Loucy (cell line): ENCODE results near the gene SNRNP40.

ENCODE experiments used
- H2AFZ ChIP-seq: fragments of 200-600 bp; sonication (generic); 2 replicates; pipeline ENCODE4 v1.6.0; 2016; ENCODE audit warnings: antibody characterized with exemption, mild to moderate bottlenecking, low read length, moderate library complexity
- H3F3A ChIP-seq: fragments of 200-600 bp; 2 replicates; pipeline ENCODE4 v1.6.0; 2016; ENCODE audit warnings: antibody characterized with exemption, low read depth, mild to moderate bottlenecking
- H3K27me3 ChIP-seq: fragments of 200-600 bp; sonication (generic); 2 replicates; pipeline ENCODE4 v1.6.1; 2014; ENCODE audit warnings: low read length, mild to moderate bottlenecking; ENCODE audit not compliant: insufficient read depth, poor library complexity, severe bottlenecking
- H3K36me3 ChIP-seq: fragments of 200-600 bp; sonication (generic); 2 replicates; pipeline ENCODE4 v1.6.1; 2016; ENCODE audit warnings: low read length; ENCODE audit not compliant: insufficient read depth
- H3K4me1 ChIP-seq: fragments of 200-600 bp; sonication (generic); 2 replicates; pipeline ENCODE4 v1.5.1; 2014; ENCODE audit warnings: low read length, mild to moderate bottlenecking; ENCODE audit not compliant: insufficient read depth, poor library complexity, severe bottlenecking
- H3K4me2 ChIP-seq: fragments of 200-600 bp; sonication (generic); 2 replicates; pipeline ENCODE4 v1.6.0; 2014; ENCODE audit warnings: antibody characterized with exemption, low read length, low read depth, mild to moderate bottlenecking; ENCODE audit not compliant: poor library complexity, severe bottlenecking
- H3K4me3 ChIP-seq: fragments of 200-600 bp; sonication (generic); 2 replicates; pipeline ENCODE4 v1.5.1; 2014; ENCODE audit warnings: low read length, mild to moderate bottlenecking, mixed read lengths; ENCODE audit not compliant: poor library complexity, severe bottlenecking
- H3K79me2 ChIP-seq: fragments of 200-600 bp; sonication (generic); 2 replicates; pipeline ENCODE4 v1.6.1; 2014; ENCODE audit warnings: low read length; ENCODE audit not compliant: insufficient read depth
- H3K9ac ChIP-seq: fragments of 200-600 bp; sonication (generic); 2 replicates; pipeline ENCODE4 v1.6.0; 2014; ENCODE audit warnings: mild to moderate bottlenecking, low read depth, low read length, moderate library complexity; ENCODE audit not compliant: poor library complexity, severe bottlenecking
- H3K9me2 ChIP-seq: fragments of 200-600 bp; sonication (generic); replicated peaks from 2 replicates; pipeline ENCODE4 v1.6.1; 2016; ENCODE audit warnings: low read depth, low read length, mixed read lengths
- H3K9me3 ChIP-seq: fragments of 200-600 bp; sonication (generic); 2 replicates; pipeline ENCODE4 v1.6.1; 2014; ENCODE audit warnings: mild to moderate bottlenecking, antibody characterized with exemption, low read length, low read depth; ENCODE audit not compliant: insufficient read depth
- H4K20me1 ChIP-seq: fragments of 200-600 bp; sonication (generic); 2 replicates; pipeline ENCODE4 v1.6.0; 2014; ENCODE audit warnings: antibody characterized with exemption, low read length, mild to moderate bottlenecking; ENCODE audit not compliant: insufficient read depth, poor library complexity, severe bottlenecking
- EZH2phosphoT487 ChIP-seq: fragments of 200-600 bp; IDR thresholded peaks from 2 replicates; pipeline ENCODE4 v1.6.1; 2018; ENCODE audit warnings: antibody characterized with exemption, mild to moderate bottlenecking, moderate library complexity, borderline replicate concordance
- TF ChIP-seq, protein P1 (sequence below): fragments of 200-600 bp; sonication (generic); conservative IDR thresholded peaks from 2 replicates; pipeline ENCODE4 v1.5.1; 2014; ENCODE audit warnings: mild to moderate bottlenecking, antibody characterized with exemption, low read length

Gene SNRNP40

DNA sequence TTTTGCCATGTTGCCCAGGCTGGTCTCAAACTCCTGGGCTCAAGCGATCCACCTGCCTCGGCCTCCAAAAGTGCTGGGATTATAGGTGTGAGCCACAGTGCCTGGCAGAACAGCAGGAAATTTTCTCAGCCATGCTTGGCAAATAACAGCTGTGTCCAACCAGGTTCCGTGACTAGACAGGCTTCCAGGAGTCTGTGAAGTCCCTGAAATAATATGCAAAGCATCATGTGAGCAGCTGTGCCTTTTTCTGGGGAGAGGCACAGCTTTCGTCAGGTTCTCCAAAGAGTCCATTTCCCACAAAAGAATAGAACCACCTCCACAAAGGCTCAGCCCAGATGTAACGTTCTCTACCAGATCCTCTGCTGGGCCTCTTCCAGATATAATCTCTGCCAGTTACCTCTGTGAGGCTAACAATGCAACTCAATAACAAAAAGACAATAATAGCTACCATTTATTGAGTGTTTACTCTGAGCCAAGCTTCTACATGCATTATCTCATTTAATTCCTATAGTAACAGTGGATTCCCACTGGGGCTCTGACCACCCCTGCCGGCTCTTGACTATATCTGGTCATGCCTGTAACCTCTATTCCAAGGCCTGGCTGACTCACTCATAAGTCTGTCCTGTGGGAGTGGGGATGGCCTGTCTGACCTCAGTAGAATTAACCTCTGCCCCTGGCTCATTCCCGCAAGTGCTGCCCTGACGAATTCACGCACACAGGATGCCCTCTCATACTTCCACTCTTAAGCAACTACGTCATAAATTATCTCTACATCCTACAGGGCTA lies 52.9 kb downstream of the SNRNP40 start:
- TF ChIP-seq, protein P1, sequence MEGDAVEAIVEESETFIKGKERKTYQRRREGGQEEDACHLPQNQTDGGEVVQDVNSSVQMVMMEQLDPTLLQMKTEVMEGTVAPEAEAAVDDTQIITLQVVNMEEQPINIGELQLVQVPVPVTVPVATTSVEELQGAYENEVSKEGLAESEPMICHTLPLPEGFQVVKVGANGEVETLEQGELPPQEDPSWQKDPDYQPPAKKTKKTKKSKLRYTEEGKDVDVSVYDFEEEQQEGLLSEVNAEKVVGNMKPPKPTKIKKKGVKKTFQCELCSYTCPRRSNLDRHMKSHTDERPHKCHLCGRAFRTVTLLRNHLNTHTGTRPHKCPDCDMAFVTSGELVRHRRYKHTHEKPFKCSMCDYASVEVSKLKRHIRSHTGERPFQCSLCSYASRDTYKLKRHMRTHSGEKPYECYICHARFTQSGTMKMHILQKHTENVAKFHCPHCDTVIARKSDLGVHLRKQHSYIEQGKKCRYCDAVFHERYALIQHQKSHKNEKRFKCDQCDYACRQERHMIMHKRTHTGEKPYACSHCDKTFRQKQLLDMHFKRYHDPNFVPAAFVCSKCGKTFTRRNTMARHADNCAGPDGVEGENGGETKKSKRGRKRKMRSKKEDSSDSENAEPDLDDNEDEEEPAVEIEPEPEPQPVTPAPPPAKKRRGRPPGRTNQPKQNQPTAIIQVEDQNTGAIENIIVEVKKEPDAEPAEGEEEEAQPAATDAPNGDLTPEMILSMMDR: no peak
- TF ChIP-seq EZH2phosphoT487: no peak
- no peak overlapping the region for H3K4me2 ChIP-seq
- no peaks in the 10 kb centered on the region for H4K20me1 ChIP-seq
- no peaks in the 10 kb centered on the region for H3F3A ChIP-seq
- H2AFZ ChIP-seq: no peak overlapping the region
- no peaks in the 10 kb centered on the region for H3K27me3 ChIP-seq
- H3K4me3 ChIP-seq: no peak overlapping the region
- H3K36me3 ChIP-seq: no peaks in the 10 kb centered on the region
- no peaks in the 10 kb centered on the region for H3K9me3 ChIP-seq
- no peaks in the 10 kb centered on the region for H3K4me1 ChIP-seq
- no peaks in the 10 kb centered on the region for H3K79me2 ChIP-seq
- H3K9me2 ChIP-seq: no peaks in the 10 kb centered on the region
- H3K9ac ChIP-seq: no peak overlapping the region

DNA sequence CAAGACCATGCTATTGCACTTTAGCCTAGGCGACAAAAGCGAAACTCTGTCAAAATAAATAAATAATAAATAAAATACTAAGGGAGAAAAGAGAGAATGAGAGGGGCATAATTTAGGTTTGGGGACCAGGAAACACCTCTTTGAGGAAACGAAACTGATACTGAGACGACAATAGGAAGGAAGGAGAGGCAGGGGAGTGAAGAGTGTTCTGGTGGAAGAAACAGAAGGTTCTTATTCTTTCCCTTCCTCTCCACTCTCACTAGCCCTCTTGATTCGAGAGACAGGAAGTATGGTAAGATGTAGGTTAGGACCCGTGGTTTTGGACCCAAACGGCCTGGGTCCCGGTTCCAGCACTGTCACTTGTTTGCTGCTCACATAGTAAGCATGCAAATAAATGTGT lies 55.3 kb downstream of the SNRNP40 start:
- Histone ChIP-seq H3K27me3 (no peaks in the 10 kb centered on the region), H3K4me2 (no peak overlapping the region), H3K9me3 (no peaks in the 10 kb centered on the region), H3K9ac (no peak overlapping the region), H3K36me3 (no peaks in the 10 kb centered on the region), H3K4me3 (no peak overlapping the region), H4K20me1 (no peaks in the 10 kb centered on the region), H3K79me2 (no peaks in the 10 kb centered on the region), H3K4me1 (no peaks in the 10 kb centered on the region), H2AFZ (no peak overlapping the region), H3K9me2 (no peaks in the 10 kb centered on the region), H3F3A (no peaks in the 10 kb centered on the region)
- TF ChIP-seq, protein P1: no peak
- TF ChIP-seq EZH2phosphoT487: no peak

DNA sequence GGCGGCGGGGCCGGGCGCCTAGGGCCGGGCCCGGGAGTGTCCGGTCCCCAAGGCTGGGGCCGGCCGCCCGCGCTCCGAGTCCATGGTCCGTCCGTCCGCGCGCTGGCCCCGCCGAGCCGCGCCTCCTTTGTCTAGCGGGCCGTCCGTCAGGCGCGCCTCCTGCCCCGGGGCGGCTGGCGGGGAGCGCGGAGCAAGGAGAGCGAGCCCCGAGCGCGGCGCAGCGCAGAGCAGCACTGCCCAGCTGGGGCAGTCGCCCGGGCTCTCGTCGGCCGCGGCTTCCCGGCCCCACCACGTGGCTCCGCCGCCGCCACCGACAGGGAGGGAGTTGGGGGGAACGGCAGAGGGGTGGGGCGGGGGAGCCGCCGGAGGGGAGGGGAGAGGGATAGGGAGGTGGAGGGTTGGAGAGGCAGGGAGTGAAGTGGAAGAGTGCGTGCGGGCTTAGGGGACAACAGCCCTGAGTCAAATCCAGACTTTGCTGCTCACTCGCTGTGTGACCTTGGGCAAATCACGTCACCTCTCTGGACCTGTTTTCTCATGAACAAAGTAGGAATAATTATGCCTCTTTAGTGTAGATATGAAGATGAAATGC lies 56.8 kb downstream of the SNRNP40 start, which contains the start of gene NKAIN1:
NKAIN1 (minus strand) TSS at position 235 of the 589 bp plus-strand sequence. CDS start 340 bp downstream, outside the sequence.
- Histone ChIP-seq H3F3A (no peaks in the 10 kb centered on the region), H3K4me1 (no peaks in the 10 kb centered on the region), H3K9me3 (no peaks in the 10 kb centered on the region), H4K20me1 (no peaks in the 10 kb centered on the region), H3K9ac (no peak within 1 kb of the TSS), H3K36me3 (no peaks in the 10 kb centered on the region), H2AFZ (no peak within 1 kb of the TSS), H3K4me2 (no peak within 1 kb of the TSS), H3K27me3 (no peaks in the 10 kb centered on the region), H3K4me3 (no peak within 1 kb of the TSS), H3K79me2 (no peaks in the 10 kb centered on the region), H3K9me2 (no peaks in the 10 kb centered on the region)
- TF ChIP-seq, protein P1: no peak
- no peak for TF ChIP-seq EZH2phosphoT487
